A549 (cell line): ENCODE results near the gene ANO6. TPM values are rescaled to one million over a fixed set of nuclear protein-coding genes. Genes with fewer than 3 reads are reported as not detected.

Experiments
- ATOH8 ChIP-seq: fragments of 250-450 bp; sonication (Bioruptor Pico); IDR thresholded peaks from 2 replicates; pipeline ENCODE4 v1.5.0; 2020; ENCODE audit warnings: low read depth, mild to moderate bottlenecking, moderate library complexity
- BCL3 ChIP-seq: fragments of >200 bp; sonication (Bioruptor Twin); formaldehyde crosslinking; IDR thresholded peaks from 3 replicates; pipeline ENCODE4 v1.6.1; 2016
- BHLHE40 ChIP-seq: IDR thresholded peaks from 2 replicates; pipeline ENCODE4 v1.6.1; 2012; ENCODE audit warnings: low read depth, low read length, inconsistent platforms
- CBX8 ChIP-seq: fragments of 200-600 bp; sonication (generic); IDR thresholded peaks from 2 replicates; pipeline ENCODE4 v1.6.1; 2016
- CHD4 ChIP-seq: fragments of 200-600 bp; sonication (generic); IDR thresholded peaks from 2 replicates; pipeline ENCODE4 v1.6.1; 2016; ENCODE audit warnings: antibody characterized with exemption, mild to moderate bottlenecking, borderline replicate concordance
- CTCF ChIP-seq: fragments of >200 bp; sonication (Bioruptor Twin); formaldehyde crosslinking; IDR thresholded peaks from 3 replicates; pipeline ENCODE4 v1.5.1; 2016
- E2F6 ChIP-seq: IDR thresholded peaks from 2 replicates; pipeline ENCODE4 v1.6.1; 2012; ENCODE audit warnings: low read depth, borderline replicate concordance
- EHF ChIP-seq: fragments of 250-450 bp; sonication (Bioruptor Pico); IDR thresholded peaks from 2 replicates; pipeline ENCODE4 v1.5.0; 2020; ENCODE audit warnings: mild to moderate bottlenecking
- EHMT2 ChIP-seq: fragments of 200-600 bp; sonication (generic); IDR thresholded peaks from 2 replicates; pipeline ENCODE4 v1.6.1; 2016; ENCODE audit warnings: antibody characterized with exemption, low read depth, mild to moderate bottlenecking, moderate library complexity
- FOSL2 ChIP-seq, 2 experiments: fragments of 450-650 bp in 1 of 2; fragments of >200 bp in 1 of 2; sonication (Bioruptor Twin) in 1 of 2; formaldehyde crosslinking; IDR thresholded peaks; 2 replicates each; pipeline versions ENCODE4 v1.5.0 to v1.6.1; 2016 to 2020; ENCODE audit warnings: mild to moderate bottlenecking in 1 of 2, moderate library complexity in 1 of 2
- FOXS1 ChIP-seq: fragments of 250-450 bp; sonication (Bioruptor Pico); IDR thresholded peaks from 2 replicates; pipeline ENCODE4 v1.5.0; 2020; ENCODE audit warnings: mild to moderate bottlenecking, moderate library complexity
- HES2 ChIP-seq: fragments of >200 bp; sonication (Bioruptor Twin); formaldehyde crosslinking; IDR thresholded peaks from 2 replicates; pipeline ENCODE4 v1.6.1; 2016
- HEYL ChIP-seq: fragments of 250-450 bp; sonication (Bioruptor Pico); IDR thresholded peaks from 2 replicates; pipeline ENCODE4 v1.8.0; 2021; ENCODE audit warnings: mild to moderate bottlenecking, moderate library complexity
- HOXB13 ChIP-seq: fragments of 250-450 bp; sonication (Bioruptor Pico); IDR thresholded peaks from 2 replicates; pipeline ENCODE4 v1.5.0; 2020; ENCODE audit warnings: low read depth, mild to moderate bottlenecking, moderate library complexity
- HOXB5 ChIP-seq: fragments of 250-450 bp; sonication (Bioruptor Pico); IDR thresholded peaks from 2 replicates; pipeline ENCODE4 v1.5.0; 2020; ENCODE audit warnings: mild to moderate bottlenecking, moderate library complexity
- JUN ChIP-seq, 2 experiments: fragments of >200 bp; sonication (Bioruptor Twin); formaldehyde crosslinking; IDR thresholded peaks; 2 replicates in 1 of 2; 3 replicates in 1 of 2; pipeline ENCODE4 v1.6.1; 2016 to 2017
- JUNB ChIP-seq: fragments of >200 bp; sonication (Bioruptor Twin); formaldehyde crosslinking; IDR thresholded peaks from 2 replicates; pipeline ENCODE4 v1.6.1; 2016
- MAZ ChIP-seq: fragments of 150-350 bp; IDR thresholded peaks from 2 replicates; pipeline ENCODE4 v1.6.1; 2014; ENCODE audit warnings: antibody characterized with exemption, low read depth, low read length, borderline replicate concordance
- NFE2L2 ChIP-seq: fragments of 150-350 bp; conservative IDR thresholded peaks from 2 replicates; pipeline ENCODE4 v1.6.1; 2014; ENCODE audit warnings: low read length
- PBX3 ChIP-seq: IDR thresholded peaks from 2 replicates; pipeline ENCODE4 v1.6.1; 2012
- PHF8 ChIP-seq: fragments of 200-600 bp; sonication (generic); IDR thresholded peaks from 2 replicates; pipeline ENCODE4 v1.6.1; 2016; ENCODE audit warnings: low read depth, mild to moderate bottlenecking, antibody characterized with exemption, moderate library complexity, borderline replicate concordance
- POLR2A ChIP-seq: IDR thresholded peaks from 2 replicates; pipeline ENCODE4 v1.6.1; 2012; ENCODE audit warnings: mild to moderate bottlenecking, low read length
- POLR2AphosphoS2 ChIP-seq: conservative IDR thresholded peaks from 2 replicates; pipeline ENCODE4 v1.6.1; 2012; ENCODE audit warnings: low read length, improper control_type of control experiment, inconsistent platforms
- RARB ChIP-seq: fragments of 250-450 bp; sonication (Bioruptor Pico); IDR thresholded peaks from 2 replicates; pipeline ENCODE4 v1.8.0; 2021; ENCODE audit warnings: mild to moderate bottlenecking, moderate library complexity
- RCOR1 ChIP-seq: fragments of 150-350 bp; IDR thresholded peaks from 2 replicates; pipeline ENCODE4 v1.6.1; 2014; ENCODE audit warnings: antibody characterized with exemption, low read length, low read depth
- REST ChIP-seq: fragments of 200-600 bp; sonication (generic); IDR thresholded peaks from 2 replicates; pipeline ENCODE4 v1.6.1; 2016; ENCODE audit warnings: antibody characterized with exemption, mild to moderate bottlenecking, moderate library complexity
- RNF2 ChIP-seq: fragments of 200-600 bp; sonication (generic); IDR thresholded peaks from 2 replicates; pipeline ENCODE4 v1.6.1; 2016; ENCODE audit warnings: low read depth, mild to moderate bottlenecking, antibody characterized with exemption, moderate library complexity, borderline replicate concordance
- SMC3 ChIP-seq: fragments of >200 bp; sonication (Bioruptor Twin); formaldehyde crosslinking; IDR thresholded peaks from 3 replicates; pipeline ENCODE4 v1.6.1; 2018; ENCODE audit warnings: inconsistent platforms
- SREBF2 ChIP-seq: fragments of 450-650 bp; IDR thresholded peaks from 2 replicates; pipeline ENCODE4 v1.6.1; 2014; ENCODE audit warnings: mild to moderate bottlenecking, moderate library complexity
- TFCP2L1 ChIP-seq: fragments of 250-450 bp; sonication (Bioruptor Pico); IDR thresholded peaks from 2 replicates; pipeline ENCODE4 v1.5.0; 2021; ENCODE audit warnings: mild to moderate bottlenecking
- TP53 ChIP-seq: fragments of 250-450 bp; sonication (Bioruptor Pico); IDR thresholded peaks from 2 replicates; pipeline ENCODE4 v1.5.0; 2021; ENCODE audit warnings: mild to moderate bottlenecking, moderate library complexity
- ZC3H11A ChIP-seq: fragments of 450-650 bp; IDR thresholded peaks from 2 replicates; pipeline ENCODE4 v1.6.1; 2014; ENCODE audit warnings: antibody characterized with exemption, mild to moderate bottlenecking
- ZFP36 ChIP-seq: fragments of 450-650 bp; IDR thresholded peaks from 2 replicates; pipeline ENCODE4 v1.6.1; 2014; ENCODE audit warnings: borderline replicate concordance; ENCODE audit not compliant: partially characterized antibody
- ZNF302 ChIP-seq: fragments of 250-450 bp; sonication (Bioruptor Pico); IDR thresholded peaks from 2 replicates; pipeline ENCODE4 v1.9.0; 2021; ENCODE audit warnings: inconsistent platforms, mild to moderate bottlenecking, moderate library complexity
- ZSCAN20 ChIP-seq: fragments of 250-450 bp; sonication (Bioruptor Pico); IDR thresholded peaks from 2 replicates; pipeline ENCODE4 v1.8.0; 2022; ENCODE audit warnings: mild to moderate bottlenecking, moderate library complexity
- polyA plus RNA-seq, 4 experiments: library from polyadenylated mRNA; depleted of rRNA in 3 of 4; stranded (reverse); fragments of >200 nt; fragmentation: RNase III in 1 of 4; extraction: RNeasy Plus Mini Kit Qiagen cat#74134 plus additional on column Dnase treatment in 1 of 4; gene quantifications; 2 replicates in 3 of 4; 3 replicates in 1 of 4; pipeline ENCODE4 v1.2.3, GENCODE V29; 2011 to 2017

ANO6 gene
- polyA plus RNA-seq, 2 of the 4 experiments (the other 2 are of a cell fraction), result 41.7 to 80.0 TPM

- no peak for TF ChIP-seq REST
- no peak for TF ChIP-seq RARB (CRISPR knock-in tag)
- TF ChIP-seq ZC3H11A, result no peak
- TF ChIP-seq FOSL2 (IDR thresholded peaks at IDR 0.05), result peak; percentile 92
- peak; percentile 98 for TF ChIP-seq FOSL2 (CRISPR knock-in tag; IDR thresholded peaks at IDR 0.05)
- TF ChIP-seq POLR2AphosphoS2, result no peak
- TF ChIP-seq BHLHE40, result no peak
- no peak for TF ChIP-seq CTCF
- no peak for TF ChIP-seq E2F6
- TF ChIP-seq HES2, result no peak
- no peak for TF ChIP-seq RCOR1
- TF ChIP-seq HEYL, result no peak
- TF ChIP-seq ZNF302 (CRISPR knock-in tag), result no peak
- TF ChIP-seq FOXS1 (CRISPR knock-in tag), result no peak
- TF ChIP-seq SREBF2, result no peak
- TF ChIP-seq EHF (CRISPR knock-in tag), result no peak
- no peak for TF ChIP-seq TFCP2L1
- no peak for TF ChIP-seq ATOH8 (CRISPR knock-in tag)
- no peak for TF ChIP-seq PHF8
- no peak for TF ChIP-seq BCL3
- no peak for TF ChIP-seq EHMT2
- TF ChIP-seq JUNB, result peak; percentile 90
- no peak for TF ChIP-seq CBX8
- TF ChIP-seq SMC3, result peak; percentile 40; the same call in 2 of the 3 replicates
- no peak for TF ChIP-seq MAZ
- peak; percentile 61 to 76; a peak in 4 of 5 replicates for TF ChIP-seq JUN (IDR thresholded peaks at IDR 0.05)
- TF ChIP-seq PBX3, result no peak
- TF ChIP-seq ZSCAN20, result no peak
- TF ChIP-seq RNF2, result no peak
- no peak for TF ChIP-seq POLR2A
- no peak for TF ChIP-seq HOXB5 (CRISPR knock-in tag)
- TF ChIP-seq CHD4, result no peak
- peak; percentile 81 for TF ChIP-seq NFE2L2
- no peak for TF ChIP-seq HOXB13 (CRISPR knock-in tag)
- TF ChIP-seq TP53 (CRISPR knock-in tag), result no peak
- no peak for TF ChIP-seq ZFP36
Observed at GRCh38 chr12:45234139-45234865, 18.4 kb downstream of the ANO6 start (continued).
